ENCODE results near the gene PLPPR1. TPM values are rescaled to one million over a fixed set of nuclear protein-coding genes. Genes with fewer than 3 reads are reported as not detected.

The PLPPR1 gene
- not detected for total RNA-seq

GRCh38 chr9:101028346-101029314, at the start of gene PLPPR1:
TSS of gene PLPPR1 (plus strand) at chr9:101028727.
- Mint-ChIP-seq H3K4me1 (ENCODE audit: low read depth) (no peaks in the 10 kb centered on the region), H3K36me3 (ENCODE audit: low read depth) (no peaks in the 10 kb centered on the region), H3K27ac (no peak within 1 kb of the TSS), H3K9me3 (no peaks in the 10 kb centered on the region), H3K4me3 (no peak within 1 kb of the TSS), H3K27me3 (peaks cover 37% of the 10 kb centered on the region)
- ChIA-PET CTCF (no interaction called here), POLR2A (no interaction called here)
- ATAC-seq (no peak), DNase-seq (peak; percentile 2)
- no peak for TF ChIP-seq CTCF (IDR thresholded peaks at IDR 0.05)
- intact Hi-C loops (cut with micrococcal nuclease): no loop called here

GRCh38 chr9:100989731-100990130, 38.8 kb upstream of the PLPPR1 start:
- no peak for TF ChIP-seq CTCF (IDR thresholded peaks at IDR 0.05)
- intact Hi-C loops (cut with micrococcal nuclease): no loop called here
- CTCF ChIA-PET: no interaction called here

GRCh38 chr9:100990605-100991381, 37.7 kb upstream of the PLPPR1 start:
- Mint-ChIP-seq H3K9me3 (no peaks in the 10 kb centered on the region), H3K4me1 (ENCODE audit: low read depth) (no peaks in the 10 kb centered on the region), H3K36me3 (ENCODE audit: low read depth) (no peaks in the 10 kb centered on the region), H3K27me3 (no peaks in the 10 kb centered on the region), H3K4me3 (no peak overlapping the region), H3K27ac (no peak overlapping the region)
- ATAC-seq (no peak), DNase-seq (no peak)
- ChIA-PET CTCF (no interaction called here), POLR2A (no interaction called here)
- TF ChIP-seq CTCF (IDR thresholded peaks at IDR 0.05): no peak
- intact Hi-C loops (cut with micrococcal nuclease): no loop called here

More at GRCh38 chr9:100989731-100990130, 38.8 kb upstream of the PLPPR1 start:
- no peaks in the 10 kb centered on the region for H3K27me3 Mint-ChIP-seq
- no peaks in the 10 kb centered on the region for H3K4me1 Mint-ChIP-seq (ENCODE audit: low read depth)
- no peak overlapping the region for H3K27ac Mint-ChIP-seq
- no peaks in the 10 kb centered on the region for H3K9me3 Mint-ChIP-seq
- ATAC-seq (no peak), DNase-seq (no peak)
- POLR2A ChIA-PET: no interaction called here
- no peaks in the 10 kb centered on the region for H3K36me3 Mint-ChIP-seq (ENCODE audit: low read depth)
- no peak overlapping the region for H3K4me3 Mint-ChIP-seq

GRCh38 chr9:100992632-100993031, 35.9 kb upstream of the PLPPR1 start:
- ChIA-PET POLR2A (no interaction called here), CTCF (no interaction called here)
- H3K36me3 Mint-ChIP-seq (ENCODE audit: low read depth): no peaks in the 10 kb centered on the region
- no peaks in the 10 kb centered on the region for H3K9me3 Mint-ChIP-seq
- H3K4me1 Mint-ChIP-seq (ENCODE audit: low read depth): no peaks in the 10 kb centered on the region
- no peak for ATAC-seq
- DNase-seq: no peak
- no peak for TF ChIP-seq CTCF (IDR thresholded peaks at IDR 0.05)
- intact Hi-C loops (cut with micrococcal nuclease): no loop called here
- H3K27me3 Mint-ChIP-seq: no peaks in the 10 kb centered on the region
- H3K4me3 Mint-ChIP-seq: no peak overlapping the region
- no peak overlapping the region for H3K27ac Mint-ChIP-seq

Measured in activated CD8-positive, alpha-beta T cell treated with anti-CD3 and anti-CD28 coated beads for 36 hours (primary cell).